ENCODE measurements around the gene CSNK2A2.

The CSNK2A2 gene

GRCh38 chr16:58109330-58109729, 88.6 kb downstream of the CSNK2A2 start:
- peak; percentile 31 for DNase-seq
